HepG2 (cell line): ENCODE results near the gene NECTIN2. TPM values are rescaled to one million over a fixed set of nuclear protein-coding genes. Genes with fewer than 3 reads are reported as not detected.

Experiments
- AGO2 ChIP-seq: fragments of 200-400 bp; formaldehyde crosslinking; optimal IDR thresholded peaks from 2 replicates; pipeline ENCODE3; 2017; ENCODE audit warnings: mild to moderate bottlenecking, low read depth, low read length, moderate library complexity
- CENPT ChIP-seq: sonication (generic); formaldehyde crosslinking; IDR thresholded peaks from 2 replicates; pipeline ENCODE4 v1.8.0; 2022; ENCODE audit warnings: low read depth, mild to moderate bottlenecking, moderate library complexity, missing genetic modification reagents
- ESRRA ChIP-seq: sonication (generic); formaldehyde crosslinking; IDR thresholded peaks from 2 replicates; pipeline ENCODE4 v1.5.1; 2020; ENCODE audit warnings: mild to moderate bottlenecking, low read depth, missing genetic modification reagents
- GATAD1 ChIP-seq: IDR thresholded peaks from 2 replicates; pipeline ENCODE4 v1.6.1; 2016; ENCODE audit warnings: missing genetic modification reagents, missing compliant biosample characterization
- HNRNPLL ChIP-seq: fragments of 200-400 bp; formaldehyde crosslinking; IDR thresholded peaks from 2 replicates; pipeline ENCODE4 v1.6.1; 2017; ENCODE audit warnings: mild to moderate bottlenecking, low read depth, low read length; ENCODE audit not compliant: poor library complexity, severe bottlenecking
- JUND ChIP-seq: sonication (generic); formaldehyde crosslinking; IDR thresholded peaks from 2 replicates; pipeline ENCODE4 v1.8.0; 2022; ENCODE audit warnings: mild to moderate bottlenecking, missing genetic modification reagents
- KAT7 ChIP-seq: IDR thresholded peaks from 2 replicates; pipeline ENCODE4 v1.6.1; 2018; ENCODE audit warnings: borderline replicate concordance, missing compliant biosample characterization
- MAZ ChIP-seq, 2 experiments: sonication (generic) in 1 of 2; formaldehyde crosslinking in 1 of 2; IDR thresholded peaks; 2 replicates each; pipeline versions ENCODE4 v1.5.0 to v1.6.1; 2012 to 2020; ENCODE audit warnings: low read depth in 2 of 2, mild to moderate bottlenecking in 2 of 2, borderline replicate concordance in 1 of 2, improper control_type of control experiment in 1 of 2, low read length in 1 of 2, missing genetic modification reagents in 1 of 2, moderate library complexity in 1 of 2
- MBNL3 ChIP-seq: fragments of 250-450 bp; sonication (Bioruptor Pico); conservative IDR thresholded peaks from 2 replicates; pipeline ENCODE4 v1.8.0; 2022; ENCODE audit warnings: mild to moderate bottlenecking, inconsistent platforms
- RBFOX2 ChIP-seq: fragments of 200-400 bp; formaldehyde crosslinking; IDR thresholded peaks from 2 replicates; pipeline ENCODE4 v1.6.1; 2017; ENCODE audit warnings: low read depth, mild to moderate bottlenecking, low read length
- TCF12 ChIP-seq, 2 experiments: fragments of 450-650 bp in 1 of 2; sonication (generic) in 1 of 2; formaldehyde crosslinking in 1 of 2; IDR thresholded peaks; 2 replicates each; pipeline versions ENCODE4 v1.6.1 to v1.8.0; 2017 to 2022; ENCODE audit warnings: antibody characterized with exemption in 1 of 2, mild to moderate bottlenecking in 1 of 2, missing genetic modification reagents in 1 of 2, moderate library complexity in 1 of 2
- TOE1 ChIP-seq: sonication (generic); formaldehyde crosslinking; IDR thresholded peaks from 2 replicates; pipeline ENCODE4 v1.4.0; 2020; ENCODE audit warnings: mild to moderate bottlenecking, missing genetic modification reagents
- ZFAT ChIP-seq: sonication (generic); formaldehyde crosslinking; conservative IDR thresholded peaks from 2 replicates; pipeline ENCODE4 v1.8.1; 2023; ENCODE audit warnings: missing genetic modification reagents, inconsistent platforms
- ZIK1 ChIP-seq: sonication (generic); formaldehyde crosslinking; IDR thresholded peaks from 2 replicates; pipeline ENCODE4 v1.5.0; 2020; ENCODE audit warnings: mild to moderate bottlenecking, low read depth, missing genetic modification reagents, borderline replicate concordance
- ZNF282 ChIP-seq: fragments of 450-650 bp; IDR thresholded peaks from 2 replicates; pipeline ENCODE4 v1.6.1; 2018; ENCODE audit not compliant: partially characterized antibody
- ZNF383 ChIP-seq: sonication (generic); formaldehyde crosslinking; IDR thresholded peaks from 2 replicates; pipeline ENCODE4 v1.4.0; 2020; ENCODE audit warnings: missing genetic modification reagents, mild to moderate bottlenecking, borderline replicate concordance
- ZNF790 ChIP-seq: sonication (generic); formaldehyde crosslinking; IDR thresholded peaks from 2 replicates; pipeline ENCODE4 v1.8.0; 2022; ENCODE audit warnings: missing genetic modification reagents, mild to moderate bottlenecking, borderline replicate concordance
- polyA plus RNA-seq, 8 experiments: library from polyadenylated mRNA; depleted of rRNA in 3 of 8; stranded (reverse) in 7 of 8; unstranded in 1 of 8; fragments of >200 nt; fragmentation: Illumina TruSeq in 4 of 8; extraction: Trizol in 4 of 8; gene quantifications; 2 replicates each; pipeline versions ENCODE4 v1.2.1 to v1.2.3, GENCODE V29; 2011 to 2016; ENCODE audit warnings: low read depth in 4 of 8, missing spikeins in 1 of 8, mixed read lengths in 1 of 8; ENCODE audit not compliant: insufficient read depth in 1 of 8
- total RNA-seq, 5 experiments: library from RNA; depleted of rRNA; stranded (reverse); fragments of >200 nt; fragmentation: Illumina TruSeq; extraction: Trizol; gene quantifications; 2 replicates each; pipeline ENCODE4 v1.2.3, GENCODE V29; 2016; ENCODE audit warnings: low read depth in 1 of 5
- TF ChIP-seq, protein P1 (sequence below): sonication (generic); formaldehyde crosslinking; conservative IDR thresholded peaks from 2 replicates; pipeline ENCODE4 v1.4.0; 2020; ENCODE audit warnings: missing genetic modification reagents
- TF ChIP-seq, protein P2 (sequence below): IDR thresholded peaks from 2 replicates; pipeline ENCODE4 v1.6.1; 2012; ENCODE audit warnings: inconsistent platforms
- TF ChIP-seq, protein P3 (sequence below): sonication (generic); formaldehyde crosslinking; conservative IDR thresholded peaks from 2 replicates; pipeline ENCODE4 v1.4.0; 2020; ENCODE audit warnings: missing genetic modification reagents
- TF ChIP-seq, protein P4 (sequence below): sonication (generic); formaldehyde crosslinking; IDR thresholded peaks from 2 replicates; pipeline ENCODE4 v1.4.0; 2020; ENCODE audit warnings: mild to moderate bottlenecking, missing genetic modification reagents, borderline replicate concordance

NECTIN2 gene
- total and polyA plus RNA-seq, 2 of the 13 experiments (the other 11 are each of a cell fraction or from before 2014, with no cell fraction given) = 75.4 to 114 TPM

DNA sequence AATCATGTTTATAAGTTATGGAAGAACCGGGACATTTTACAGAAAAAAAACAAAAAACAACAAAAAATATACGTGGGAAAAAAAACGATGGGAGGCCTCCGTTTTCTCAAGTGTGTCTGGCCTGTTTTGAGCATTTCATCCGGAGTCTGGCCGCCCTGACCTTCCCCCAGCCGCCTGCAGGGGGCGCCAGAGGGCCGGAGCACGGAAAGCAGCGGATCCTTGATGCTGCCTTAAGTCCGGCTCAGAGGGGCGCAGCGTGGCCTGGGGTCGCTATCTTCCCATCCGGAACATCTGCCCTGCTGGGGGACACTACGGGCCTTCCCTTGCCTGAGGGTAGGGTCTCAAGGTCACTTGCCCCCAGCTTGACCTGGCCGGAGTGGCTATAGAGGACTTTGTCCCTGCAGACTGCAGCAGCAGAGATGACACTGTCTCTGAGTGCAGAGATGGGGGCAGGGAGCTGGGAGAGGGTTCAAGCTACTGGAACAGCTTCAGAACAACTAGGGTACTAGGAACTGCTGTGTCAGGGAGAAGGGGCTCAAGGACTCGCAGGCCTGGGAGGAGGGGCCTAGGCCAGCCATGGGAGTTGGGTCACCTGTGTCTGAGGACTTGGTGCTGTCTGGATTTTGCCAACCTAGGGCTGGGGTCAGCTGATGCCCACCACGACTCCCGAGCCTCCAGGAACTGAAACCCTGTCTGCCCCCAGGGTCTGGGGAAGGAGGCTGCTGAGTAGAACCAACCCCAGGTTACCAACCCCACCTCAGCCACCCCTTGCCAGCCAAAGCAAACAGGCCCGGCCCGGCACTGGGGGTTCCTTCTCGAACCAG lies 57.7 kb downstream of the NECTIN2 start (continued):
- TF ChIP-seq, protein P1, sequence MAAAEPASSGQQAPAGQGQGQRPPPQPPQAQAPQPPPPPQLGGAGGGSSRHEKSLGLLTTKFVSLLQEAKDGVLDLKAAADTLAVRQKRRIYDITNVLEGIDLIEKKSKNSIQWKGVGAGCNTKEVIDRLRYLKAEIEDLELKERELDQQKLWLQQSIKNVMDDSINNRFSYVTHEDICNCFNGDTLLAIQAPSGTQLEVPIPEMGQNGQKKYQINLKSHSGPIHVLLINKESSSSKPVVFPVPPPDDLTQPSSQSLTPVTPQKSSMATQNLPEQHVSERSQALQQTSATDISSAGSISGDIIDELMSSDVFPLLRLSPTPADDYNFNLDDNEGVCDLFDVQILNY = no peak
- peak; percentile 97 for TF ChIP-seq AGO2
- no peak for TF ChIP-seq TCF12 (IDR thresholded peaks at IDR 0.05)
- peak; percentile 73; the same call in 1 of the 2 replicates for TF ChIP-seq TCF12 (CRISPR knock-in tag; IDR thresholded peaks at IDR 0.05)
- 0 out of 2 replicates have a peak, but pooled peaks have one; percentile 18 for TF ChIP-seq JUND (CRISPR knock-in tag)
- TF ChIP-seq GATAD1 (CRISPR knock-in tag) = peak; percentile 61
- TF ChIP-seq, protein P2, sequence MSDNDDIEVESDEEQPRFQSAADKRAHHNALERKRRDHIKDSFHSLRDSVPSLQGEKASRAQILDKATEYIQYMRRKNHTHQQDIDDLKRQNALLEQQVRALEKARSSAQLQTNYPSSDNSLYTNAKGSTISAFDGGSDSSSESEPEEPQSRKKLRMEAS = peak; percentile 42; the same call in 1 of the 2 replicates
- TF ChIP-seq MAZ (IDR thresholded peaks at IDR 0.05; ENCODE audit: borderline replicate concordance, low read depth, low read length) = 0 out of 2 replicates have a peak, but pooled peaks have one; percentile 56
- peak; percentile 74 for TF ChIP-seq MAZ (CRISPR knock-in tag; IDR thresholded peaks at IDR 0.05; ENCODE audit: low read depth)
- TF ChIP-seq ZIK1 (CRISPR knock-in tag) = no peak
- TF ChIP-seq HNRNPLL = no peak
- no peak for TF ChIP-seq ZNF282
- TF ChIP-seq KAT7 (CRISPR knock-in tag) = no peak; the same call in none of the 2 replicates
- no peak for TF ChIP-seq ZFAT (CRISPR knock-in tag)
- peak; percentile 99 for TF ChIP-seq ESRRA
- TF ChIP-seq, protein P3, sequence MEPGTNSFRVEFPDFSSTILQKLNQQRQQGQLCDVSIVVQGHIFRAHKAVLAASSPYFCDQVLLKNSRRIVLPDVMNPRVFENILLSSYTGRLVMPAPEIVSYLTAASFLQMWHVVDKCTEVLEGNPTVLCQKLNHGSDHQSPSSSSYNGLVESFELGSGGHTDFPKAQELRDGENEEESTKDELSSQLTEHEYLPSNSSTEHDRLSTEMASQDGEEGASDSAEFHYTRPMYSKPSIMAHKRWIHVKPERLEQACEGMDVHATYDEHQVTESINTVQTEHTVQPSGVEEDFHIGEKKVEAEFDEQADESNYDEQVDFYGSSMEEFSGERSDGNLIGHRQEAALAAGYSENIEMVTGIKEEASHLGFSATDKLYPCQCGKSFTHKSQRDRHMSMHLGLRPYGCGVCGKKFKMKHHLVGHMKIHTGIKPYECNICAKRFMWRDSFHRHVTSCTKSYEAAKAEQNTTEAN = no peak
- no peak for TF ChIP-seq MBNL3 (CRISPR knock-in tag)
- no peak for TF ChIP-seq CENPT
- 0 out of 2 replicates have a peak, but pooled peaks have one; percentile 8 for TF ChIP-seq ZNF383 (CRISPR knock-in tag)
- TF ChIP-seq RBFOX2 = peak; percentile 64
- TF ChIP-seq TOE1 (CRISPR knock-in tag) = no peak; the same call in 1 of the 2 replicates
- no peak for TF ChIP-seq ZNF790 (CRISPR knock-in tag)
- TF ChIP-seq, protein P4, sequence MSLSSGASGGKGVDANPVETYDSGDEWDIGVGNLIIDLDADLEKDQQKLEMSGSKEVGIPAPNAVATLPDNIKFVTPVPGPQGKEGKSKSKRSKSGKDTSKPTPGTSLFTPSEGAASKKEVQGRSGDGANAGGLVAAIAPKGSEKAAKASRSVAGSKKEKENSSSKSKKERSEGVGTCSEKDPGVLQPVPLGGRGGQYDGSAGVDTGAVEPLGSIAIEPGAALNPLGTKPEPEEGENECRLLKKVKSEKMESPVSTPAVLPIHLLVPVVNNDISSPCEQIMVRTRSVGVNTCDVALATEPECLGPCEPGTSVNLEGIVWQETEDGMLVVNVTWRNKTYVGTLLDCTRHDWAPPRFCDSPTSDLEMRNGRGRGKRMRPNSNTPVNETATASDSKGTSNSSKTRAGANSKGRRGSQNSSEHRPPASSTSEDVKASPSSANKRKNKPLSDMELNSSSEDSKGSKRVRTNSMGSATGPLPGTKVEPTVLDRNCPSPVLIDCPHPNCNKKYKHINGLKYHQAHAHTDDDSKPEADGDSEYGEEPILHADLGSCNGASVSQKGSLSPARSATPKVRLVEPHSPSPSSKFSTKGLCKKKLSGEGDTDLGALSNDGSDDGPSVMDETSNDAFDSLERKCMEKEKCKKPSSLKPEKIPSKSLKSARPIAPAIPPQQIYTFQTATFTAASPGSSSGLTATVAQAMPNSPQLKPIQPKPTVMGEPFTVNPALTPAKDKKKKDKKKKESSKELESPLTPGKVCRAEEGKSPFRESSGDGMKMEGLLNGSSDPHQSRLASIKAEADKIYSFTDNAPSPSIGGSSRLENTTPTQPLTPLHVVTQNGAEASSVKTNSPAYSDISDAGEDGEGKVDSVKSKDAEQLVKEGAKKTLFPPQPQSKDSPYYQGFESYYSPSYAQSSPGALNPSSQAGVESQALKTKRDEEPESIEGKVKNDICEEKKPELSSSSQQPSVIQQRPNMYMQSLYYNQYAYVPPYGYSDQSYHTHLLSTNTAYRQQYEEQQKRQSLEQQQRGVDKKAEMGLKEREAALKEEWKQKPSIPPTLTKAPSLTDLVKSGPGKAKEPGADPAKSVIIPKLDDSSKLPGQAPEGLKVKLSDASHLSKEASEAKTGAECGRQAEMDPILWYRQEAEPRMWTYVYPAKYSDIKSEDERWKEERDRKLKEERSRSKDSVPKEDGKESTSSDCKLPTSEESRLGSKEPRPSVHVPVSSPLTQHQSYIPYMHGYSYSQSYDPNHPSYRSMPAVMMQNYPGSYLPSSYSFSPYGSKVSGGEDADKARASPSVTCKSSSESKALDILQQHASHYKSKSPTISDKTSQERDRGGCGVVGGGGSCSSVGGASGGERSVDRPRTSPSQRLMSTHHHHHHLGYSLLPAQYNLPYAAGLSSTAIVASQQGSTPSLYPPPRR (CRISPR knock-in tag) = peak; percentile 83; the same call in 1 of the 2 replicates
